ENCODE measurements around the gene HLCS. TPM values are rescaled to one million over a fixed set of nuclear protein-coding genes. Genes with fewer than 3 reads are reported as not detected.
"Not testable (repeated sequence)": the region's sequence is repeated elsewhere in the genome, so short reads cannot be mapped to it uniquely, and the experiment has no call there.

The HLCS gene
- total RNA-seq, 1 donor from 2014 or later: 10.3 TPM

DNA sequence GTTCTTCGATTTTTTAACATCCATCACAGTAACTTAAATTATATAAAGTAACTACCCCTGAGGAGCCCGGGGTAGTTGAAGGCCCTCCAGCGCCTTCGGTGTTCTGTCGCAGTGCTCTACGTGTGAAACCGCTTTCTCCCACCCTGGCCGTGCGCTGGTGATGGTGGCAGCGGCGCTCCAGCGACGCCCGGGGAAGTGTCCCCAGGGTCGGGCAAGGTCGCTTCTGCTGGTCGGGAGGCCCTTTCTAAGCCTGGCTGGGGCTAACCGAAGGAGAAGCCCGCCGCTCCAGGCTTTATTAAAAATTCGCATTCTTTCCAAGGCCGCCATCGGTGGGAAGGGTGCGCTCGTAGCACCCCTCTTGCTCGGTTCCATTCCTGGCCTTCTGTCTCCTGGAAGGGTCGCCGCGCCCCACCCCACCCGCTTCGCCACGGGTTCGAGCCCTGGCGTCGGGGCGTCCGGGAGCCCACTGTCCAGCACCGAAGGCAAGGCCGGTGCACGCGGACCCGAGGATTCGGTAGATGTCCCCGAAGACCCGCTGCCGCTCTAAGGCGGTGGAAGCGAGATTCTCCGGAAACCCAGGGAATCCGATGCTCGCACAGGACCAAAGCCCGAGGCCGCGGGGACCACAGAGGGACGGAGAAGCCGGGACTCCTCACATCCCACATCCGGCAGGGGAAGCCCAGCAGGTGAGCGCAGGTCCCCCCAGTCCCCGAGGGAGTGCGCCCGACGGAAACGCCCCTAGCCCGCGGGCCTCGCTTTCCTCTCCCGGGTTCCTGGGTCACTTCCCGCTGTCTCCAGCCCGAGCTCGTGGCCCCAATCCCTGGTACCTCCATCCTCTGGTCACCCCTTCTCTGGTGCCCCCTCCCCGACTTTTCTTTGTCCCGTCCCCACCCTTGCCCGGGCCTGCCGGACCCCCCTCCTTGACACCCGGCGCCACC, 39.3 kb upstream of the HLCS start:
- intact Hi-C loops (cut with DNase I): no loop called here
- DNase-seq (ENCODE audit: extremely low spot score in 2 of 2): no peak
- Histone ChIP-seq H3K4me1 (peaks cover 8% of the 10 kb centered on the region), H3K9me3 (no peaks in the 10 kb centered on the region), H3K27me3 (no peaks in the 10 kb centered on the region), H3K27ac (no peak overlapping the region), H3K36me3 (no peaks in the 10 kb centered on the region), H3K4me3 (peak overlapping the region; percentile 47 to 48)
- no peak for TF ChIP-seq POLR2AphosphoS5 (IDR thresholded peaks at IDR 0.05; ENCODE audit: insufficient read depth in 1 of 2, low read depth in 1 of 2)
- TF ChIP-seq, protein P1, sequence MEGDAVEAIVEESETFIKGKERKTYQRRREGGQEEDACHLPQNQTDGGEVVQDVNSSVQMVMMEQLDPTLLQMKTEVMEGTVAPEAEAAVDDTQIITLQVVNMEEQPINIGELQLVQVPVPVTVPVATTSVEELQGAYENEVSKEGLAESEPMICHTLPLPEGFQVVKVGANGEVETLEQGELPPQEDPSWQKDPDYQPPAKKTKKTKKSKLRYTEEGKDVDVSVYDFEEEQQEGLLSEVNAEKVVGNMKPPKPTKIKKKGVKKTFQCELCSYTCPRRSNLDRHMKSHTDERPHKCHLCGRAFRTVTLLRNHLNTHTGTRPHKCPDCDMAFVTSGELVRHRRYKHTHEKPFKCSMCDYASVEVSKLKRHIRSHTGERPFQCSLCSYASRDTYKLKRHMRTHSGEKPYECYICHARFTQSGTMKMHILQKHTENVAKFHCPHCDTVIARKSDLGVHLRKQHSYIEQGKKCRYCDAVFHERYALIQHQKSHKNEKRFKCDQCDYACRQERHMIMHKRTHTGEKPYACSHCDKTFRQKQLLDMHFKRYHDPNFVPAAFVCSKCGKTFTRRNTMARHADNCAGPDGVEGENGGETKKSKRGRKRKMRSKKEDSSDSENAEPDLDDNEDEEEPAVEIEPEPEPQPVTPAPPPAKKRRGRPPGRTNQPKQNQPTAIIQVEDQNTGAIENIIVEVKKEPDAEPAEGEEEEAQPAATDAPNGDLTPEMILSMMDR (IDR thresholded peaks at IDR 0.05): no peak
- TF ChIP-seq POLR2A (IDR thresholded peaks at IDR 0.05): no peak

DNA sequence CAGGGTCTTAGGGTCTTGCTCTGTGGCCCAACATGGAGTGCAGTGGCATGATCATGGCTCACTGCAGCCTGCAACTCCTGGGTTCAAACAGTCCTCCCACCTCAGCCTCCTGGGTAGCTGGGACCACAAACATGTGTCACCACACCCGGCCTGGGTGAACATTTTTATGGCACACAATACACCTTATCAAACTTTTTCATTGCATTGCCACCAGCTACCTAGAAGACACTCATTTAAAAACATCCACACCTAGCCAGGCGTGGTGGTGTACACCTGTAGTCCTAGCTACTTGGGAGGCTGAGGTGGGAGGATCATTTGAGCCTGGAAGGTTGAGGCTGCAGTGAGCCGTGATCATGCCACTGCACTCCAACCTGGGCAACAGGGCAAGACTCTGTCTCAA, 37.4 kb upstream of the HLCS start:
- H3K36me3 ChIP-seq; H3K27ac ChIP-seq; DNase-seq (ENCODE audit: extremely low spot score in 2 of 2); H3K9me3 ChIP-seq; H3K27me3 ChIP-seq; intact Hi-C loops (cut with DNase I); H3K4me1 ChIP-seq; H3K4me3 ChIP-seq: not testable (repeated sequence)

DNA sequence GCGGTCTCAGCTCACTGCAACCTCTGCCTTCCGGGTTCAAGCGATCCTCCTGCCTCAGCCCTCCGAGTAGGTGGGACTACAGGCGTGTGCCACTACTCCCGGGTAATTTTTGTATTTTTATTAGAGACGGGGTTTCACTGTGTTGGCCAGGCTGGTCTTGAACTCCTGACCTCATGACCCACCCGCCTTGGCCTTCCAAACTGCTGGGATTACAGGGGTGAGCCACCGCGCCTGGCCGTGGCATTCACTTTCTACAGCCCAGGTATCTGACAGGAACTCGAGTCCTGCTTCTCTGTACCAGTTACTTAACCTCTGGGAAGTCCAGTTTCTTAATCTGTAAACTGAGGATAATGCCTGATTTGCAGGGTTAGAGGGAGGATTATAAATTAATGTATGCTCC, 36.4 kb upstream of the HLCS start:
- intact Hi-C loops (cut with DNase I); H3K4me3 ChIP-seq: not testable (repeated sequence)

DNA sequence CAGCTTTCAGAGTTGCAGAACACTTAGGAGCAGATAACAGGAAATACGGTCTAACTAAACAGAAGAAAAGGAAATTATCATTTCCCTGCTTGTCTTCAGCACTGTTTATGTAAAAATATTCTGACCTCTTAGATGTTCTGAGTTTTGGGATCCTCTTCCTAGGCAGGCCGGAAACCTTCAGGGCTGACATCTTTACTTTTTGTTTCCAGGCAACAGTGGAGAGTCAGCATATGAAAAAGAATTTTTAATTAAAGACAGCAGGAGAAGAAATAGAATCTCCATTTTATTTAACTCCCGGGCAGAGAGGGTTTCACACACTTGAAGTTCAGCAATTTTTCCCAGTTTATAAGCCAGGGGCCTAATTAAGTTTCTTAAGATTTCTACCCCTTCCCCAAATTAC, 35.0 kb upstream of the HLCS start:
- TF ChIP-seq POLR2AphosphoS5 (IDR thresholded peaks at IDR 0.05; ENCODE audit: insufficient read depth in 1 of 2, low read depth in 1 of 2) (no peak), POLR2A (IDR thresholded peaks at IDR 0.05) (no peak)
- TF ChIP-seq, protein P1 (IDR thresholded peaks at IDR 0.05): no peak
- no peak overlapping the region for H3K4me3 ChIP-seq
- peaks cover 7% of the 10 kb centered on the region for H3K4me1 ChIP-seq
- no peaks in the 10 kb centered on the region for H3K27me3 ChIP-seq
- H3K9me3 ChIP-seq: no peaks in the 10 kb centered on the region
- no peak overlapping the region for H3K27ac ChIP-seq
- no peaks in the 10 kb centered on the region for H3K36me3 ChIP-seq
- intact Hi-C loops (cut with DNase I): no loop called here
- no peak for DNase-seq (ENCODE audit: extremely low spot score in 2 of 2)

More for the DNA sequence above, 36.4 kb upstream of the HLCS start:
- H3K36me3 ChIP-seq; H3K27me3 ChIP-seq; DNase-seq (ENCODE audit: extremely low spot score in 2 of 2); H3K27ac ChIP-seq; H3K9me3 ChIP-seq; H3K4me1 ChIP-seq: not testable (repeated sequence)

DNA sequence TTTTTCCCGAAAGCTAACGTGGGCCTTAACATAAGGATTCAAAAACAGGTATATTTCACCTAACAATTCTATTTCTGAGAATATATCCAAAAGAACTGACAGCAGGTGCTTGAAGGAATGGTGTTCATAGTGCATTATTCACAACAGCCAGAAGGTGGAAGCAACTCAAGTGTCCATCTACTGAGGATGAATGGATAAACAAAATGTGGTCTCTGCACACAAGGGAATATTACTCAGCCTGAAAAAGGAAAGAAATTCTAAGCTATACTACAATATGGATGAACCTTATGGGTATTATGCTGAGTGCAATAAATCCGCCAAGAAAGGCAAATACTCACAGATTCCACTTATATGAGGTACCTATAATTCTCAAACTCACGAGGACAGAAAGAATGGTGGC, 33.9 kb upstream of the HLCS start:
- H3K4me1 ChIP-seq: no peaks in the 10 kb centered on the region
- no peaks in the 10 kb centered on the region for H3K27me3 ChIP-seq
- H3K4me3 ChIP-seq: no peak overlapping the region
- intact Hi-C loops (cut with DNase I): no loop called here
- TF ChIP-seq POLR2A (IDR thresholded peaks at IDR 0.05) (no peak), POLR2AphosphoS5 (IDR thresholded peaks at IDR 0.05; ENCODE audit: insufficient read depth in 1 of 2, low read depth in 1 of 2) (no peak)
- TF ChIP-seq, protein P1 (IDR thresholded peaks at IDR 0.05): no peak
- H3K36me3 ChIP-seq: no peaks in the 10 kb centered on the region
- no peak for DNase-seq (ENCODE audit: extremely low spot score in 2 of 2)
- no peaks in the 10 kb centered on the region for H3K9me3 ChIP-seq
- H3K27ac ChIP-seq: no peak overlapping the region

DNA sequence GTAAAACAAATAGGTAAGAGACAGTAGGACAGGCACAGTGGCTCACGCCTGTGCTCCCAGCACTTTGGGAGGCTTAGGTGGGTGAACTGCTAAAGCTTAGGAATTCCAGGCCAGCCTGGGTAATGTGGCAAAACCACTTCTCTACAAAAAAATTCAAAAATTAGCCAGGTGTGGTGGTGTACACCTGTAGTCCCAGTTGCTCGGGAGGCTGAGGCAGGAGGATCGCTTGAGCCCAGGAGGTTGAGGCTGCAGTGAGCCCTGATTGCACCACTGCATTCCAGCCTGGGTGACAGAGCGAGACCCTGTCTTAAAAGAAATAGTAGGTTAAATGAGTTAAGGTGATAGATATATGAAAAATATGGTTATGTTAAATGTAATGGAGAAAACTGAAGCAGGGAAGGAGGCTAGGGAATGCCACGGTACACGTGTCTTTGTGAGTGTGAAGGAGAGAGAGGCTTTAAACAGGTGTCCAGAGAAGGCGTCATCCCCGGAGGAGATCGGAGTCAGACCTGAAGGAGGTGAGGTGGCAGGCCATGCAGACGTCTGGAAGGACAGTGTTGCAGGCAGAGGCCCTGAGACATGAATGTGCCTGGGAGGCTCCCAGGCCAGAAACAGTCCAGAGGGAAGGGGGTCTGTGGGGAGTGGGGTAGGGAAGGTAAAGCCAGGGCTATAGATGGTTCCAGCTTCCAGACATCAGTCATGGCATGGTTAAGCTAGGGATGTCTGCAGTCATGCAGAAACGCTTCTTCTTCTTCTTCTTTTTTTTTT, 32.8 kb upstream of the HLCS start:
- Histone ChIP-seq H3K27ac (no peak overlapping the region), H3K9me3 (no peaks in the 10 kb centered on the region), H3K4me1 (no peaks in the 10 kb centered on the region), H3K27me3 (no peaks in the 10 kb centered on the region), H3K36me3 (no peaks in the 10 kb centered on the region), H3K4me3 (no peak overlapping the region)
- TF ChIP-seq POLR2A (IDR thresholded peaks at IDR 0.05): no peak
- TF ChIP-seq, protein P1 (IDR thresholded peaks at IDR 0.05): no peak
- no peak for TF ChIP-seq POLR2AphosphoS5 (IDR thresholded peaks at IDR 0.05; ENCODE audit: insufficient read depth in 1 of 2, low read depth in 1 of 2)
- intact Hi-C loops (cut with DNase I): no loop called here
- no peak for DNase-seq (ENCODE audit: extremely low spot score in 2 of 2)

DNA sequence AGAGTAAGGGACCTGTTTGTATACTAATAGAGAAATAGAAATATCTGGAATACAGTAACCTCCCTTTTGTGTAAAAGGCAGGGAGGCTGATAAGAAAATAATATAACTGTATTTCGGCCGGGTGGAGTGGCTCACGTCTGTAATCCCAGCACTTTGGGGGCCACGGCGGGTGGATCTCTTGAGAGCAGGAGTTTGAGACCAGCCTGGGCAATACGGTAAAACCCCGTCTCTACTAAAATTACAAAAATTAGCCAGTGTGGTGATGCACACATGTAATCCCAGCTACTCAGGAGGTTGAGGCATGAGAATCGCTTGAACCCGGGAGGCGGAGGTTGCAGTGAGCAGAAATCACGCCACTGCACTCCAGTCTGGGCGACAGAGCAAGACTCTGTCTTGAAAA, 28.8 kb upstream of the HLCS start:
- H3K4me3 ChIP-seq; H3K4me1 ChIP-seq; H3K36me3 ChIP-seq; H3K27ac ChIP-seq; H3K27me3 ChIP-seq; intact Hi-C loops (cut with DNase I); DNase-seq (ENCODE audit: extremely low spot score in 2 of 2); H3K9me3 ChIP-seq: not testable (repeated sequence)
